ENCODE results near the gene PRPH. TPM values are rescaled to one million over a fixed set of nuclear protein-coding genes. Genes with fewer than 3 reads are reported as not detected.

Gene PRPH
- total RNA-seq, 2 experiments from 2014 or later = not detected

DNA sequence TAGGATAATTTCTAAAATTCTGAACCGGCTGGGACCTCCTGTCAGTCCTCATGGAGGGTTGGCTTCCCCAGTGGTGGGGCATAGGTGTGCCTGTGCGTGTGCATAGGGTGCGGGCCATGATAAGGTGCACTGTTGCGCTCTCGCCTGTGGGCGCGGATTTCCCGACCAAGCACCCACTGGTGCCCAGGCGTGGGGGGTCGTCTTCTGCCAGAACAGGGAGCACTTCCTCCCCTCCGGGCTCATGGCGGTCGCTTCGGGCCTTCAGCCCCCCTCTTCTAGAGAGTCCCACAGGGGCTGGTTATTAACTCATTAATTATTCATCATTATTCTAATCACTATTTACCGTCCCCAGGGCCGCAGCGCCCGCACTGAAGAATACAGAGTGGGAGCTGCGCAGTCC lies 39.3 kb downstream of the PRPH start:
- Mint-ChIP-seq H3K4me3 (no peak overlapping the region), H3K27me3 (peaks cover 61% of the 10 kb centered on the region), H3K4me1 (peaks cover 25% of the 10 kb centered on the region), H3K27ac (no peak overlapping the region), H3K9me3 (ENCODE audit: low read depth) (no peaks in the 10 kb centered on the region), H3K36me3 (ENCODE audit: low read depth) (peaks cover 18% of the 10 kb centered on the region)
- ATAC-seq (no peak), DNase-seq (no peak)
- ChIA-PET CTCF (interaction anchor here (0.7 to 1.9 kb wide), 7 partner anchors 8 to 50 kb away, joined by 3 to 15 read pairs (median 8); partner anchors contain the start of gene PRPH), POLR2A (no interaction called here)
- intact Hi-C loops (cut with DNase I, micrococcal nuclease) = no loop called here

DNA sequence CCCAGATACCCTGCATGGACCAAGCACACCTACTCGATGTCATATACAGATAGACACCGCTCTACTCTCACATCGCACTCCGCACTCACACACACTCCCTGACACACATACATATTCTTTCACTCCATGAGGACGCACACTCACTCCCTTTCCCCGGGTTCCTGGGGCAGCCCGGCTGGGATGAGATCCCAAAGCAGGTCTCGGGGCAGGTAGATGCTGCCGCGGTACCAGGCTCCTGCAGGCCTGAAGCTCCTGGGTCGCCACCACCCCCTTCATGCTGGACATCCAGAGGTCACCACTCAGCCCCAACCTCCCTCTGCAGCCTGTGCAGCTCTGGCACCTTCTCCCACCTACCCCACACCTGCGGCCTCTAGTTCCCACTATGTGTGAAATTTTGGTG lies 39.7 kb downstream of the PRPH start:
- Mint-ChIP-seq H3K27ac (no peak overlapping the region), H3K36me3 (ENCODE audit: low read depth) (peaks cover 16% of the 10 kb centered on the region), H3K4me1 (peaks cover 25% of the 10 kb centered on the region), H3K9me3 (ENCODE audit: low read depth) (no peaks in the 10 kb centered on the region), H3K4me3 (no peak overlapping the region), H3K27me3 (peaks cover 64% of the 10 kb centered on the region)
- ChIA-PET CTCF (interaction anchor here (0.6 to 1.9 kb wide), 14 partner anchors 12 to 1326 kb away, joined by 3 to 15 read pairs (median 4); partner anchors contain the start of genes DNAJC22, PRPH and TROAP), POLR2A (no interaction called here)
- no peak for DNase-seq
- no peak for ATAC-seq
- intact Hi-C loops (cut with DNase I, micrococcal nuclease) = no loop called here

DNA sequence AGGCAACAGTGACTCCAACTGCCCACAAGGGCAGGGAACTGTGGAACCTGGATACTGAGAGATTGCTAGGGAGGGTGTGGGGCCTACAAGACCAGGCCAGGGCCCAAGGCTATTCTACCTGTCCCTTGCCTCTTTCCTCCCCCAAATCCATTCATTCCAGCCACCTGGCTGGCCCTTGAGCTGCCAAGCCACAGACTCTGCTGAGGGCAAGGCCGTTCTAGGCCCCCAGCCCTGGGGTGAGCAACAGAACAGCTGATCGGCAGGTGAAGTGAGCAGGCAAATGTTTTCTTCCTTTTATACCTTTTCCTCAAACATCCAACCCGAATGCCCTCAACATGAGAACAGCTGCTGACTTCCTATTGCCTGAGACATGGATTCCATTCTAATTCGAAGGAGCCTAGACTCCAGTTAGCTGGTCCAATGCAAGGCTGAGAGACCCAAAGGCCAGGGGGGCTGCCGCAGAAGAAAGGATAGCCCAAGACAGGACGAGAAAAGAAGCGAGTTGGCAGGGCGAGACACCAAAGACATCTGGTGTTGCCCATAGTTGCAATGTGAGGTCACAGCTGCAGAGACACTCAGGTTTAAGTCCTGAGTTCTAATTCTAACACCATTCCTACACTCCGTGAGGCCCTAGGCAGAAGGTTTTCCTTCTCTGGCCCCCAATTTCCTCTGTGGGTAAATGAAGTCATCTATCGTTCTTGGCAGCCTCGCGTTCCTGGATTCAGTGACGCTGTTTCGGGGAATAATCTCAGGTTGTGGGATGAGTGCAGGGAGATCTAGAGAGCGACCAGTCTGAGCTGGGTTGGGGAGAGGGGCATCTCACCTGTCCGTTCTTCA lies 40.4 kb downstream of the PRPH start:
- H3K36me3 Mint-ChIP-seq (ENCODE audit: low read depth) = peaks cover 13% of the 10 kb centered on the region
- DNase-seq (no peak), ATAC-seq (no peak)
- CTCF ChIA-PET = interaction anchor here (0.6 to 1.9 kb wide), 15 partner anchors 11 to 1325 kb away, joined by 3 to 15 read pairs (median 4); partner anchors contain the start of genes DNAJC22, PRPH and TROAP
- POLR2A ChIA-PET = no interaction called here
- H3K27me3 Mint-ChIP-seq = peaks cover 68% of the 10 kb centered on the region
- H3K27ac Mint-ChIP-seq = no peak overlapping the region
- intact Hi-C loops (cut with DNase I, micrococcal nuclease) = no loop called here
- no peak overlapping the region for H3K4me3 Mint-ChIP-seq
- no peaks in the 10 kb centered on the region for H3K9me3 Mint-ChIP-seq (ENCODE audit: low read depth)
- H3K4me1 Mint-ChIP-seq = peaks cover 25% of the 10 kb centered on the region

DNA sequence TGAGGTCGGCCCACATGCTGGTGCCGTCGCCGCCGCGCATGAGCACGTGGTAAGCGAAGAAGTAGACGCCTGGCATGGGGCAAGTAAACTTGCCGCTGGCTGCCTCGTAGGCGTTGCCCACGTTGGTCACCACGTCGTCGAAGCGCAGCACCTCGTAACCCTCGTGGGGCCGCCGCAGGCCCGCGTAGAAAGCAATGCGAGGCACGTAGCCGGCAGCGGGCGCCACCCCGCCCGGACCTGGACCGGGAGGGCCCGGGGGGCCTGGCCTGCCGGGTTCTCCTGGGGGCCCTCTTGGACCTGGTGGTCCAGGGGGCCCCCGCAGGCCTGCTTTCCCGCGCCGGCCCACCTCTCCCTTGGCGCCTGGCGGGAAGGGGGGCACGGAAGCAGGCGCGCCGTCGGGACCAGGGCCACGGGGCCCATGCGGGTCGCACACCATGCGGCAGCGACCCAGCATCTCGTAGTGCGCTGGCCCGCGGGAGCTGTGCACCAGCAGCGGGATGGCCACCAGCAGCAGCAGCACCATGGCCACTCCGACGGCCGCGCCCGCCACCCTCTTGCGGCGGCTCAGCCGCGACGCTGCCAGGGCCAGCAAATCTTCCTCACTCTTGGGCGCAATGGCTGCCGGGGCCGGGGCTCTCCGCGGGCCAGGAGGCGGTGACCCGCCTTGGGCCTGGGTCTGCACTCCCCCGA lies 41.2 kb downstream of the PRPH start:
- Mint-ChIP-seq H3K9me3 (ENCODE audit: low read depth) (no peaks in the 10 kb centered on the region), H3K36me3 (ENCODE audit: low read depth) (peaks cover 8% of the 10 kb centered on the region), H3K27me3 (peaks cover 71% of the 10 kb centered on the region), H3K4me1 (peaks cover 25% of the 10 kb centered on the region), H3K4me3 (no peak overlapping the region), H3K27ac (no peak overlapping the region)
- DNase-seq (no peak), ATAC-seq (no peak)
- POLR2A ChIA-PET = no interaction called here
- CTCF ChIA-PET = interaction anchor here (0.6 to 1.9 kb wide), 12 partner anchors 11 to 285 kb away, joined by 3 to 15 read pairs (median 4); partner anchors contain the start of gene PRPH
- intact Hi-C loops (cut with DNase I, micrococcal nuclease) = no loop called here

DNA sequence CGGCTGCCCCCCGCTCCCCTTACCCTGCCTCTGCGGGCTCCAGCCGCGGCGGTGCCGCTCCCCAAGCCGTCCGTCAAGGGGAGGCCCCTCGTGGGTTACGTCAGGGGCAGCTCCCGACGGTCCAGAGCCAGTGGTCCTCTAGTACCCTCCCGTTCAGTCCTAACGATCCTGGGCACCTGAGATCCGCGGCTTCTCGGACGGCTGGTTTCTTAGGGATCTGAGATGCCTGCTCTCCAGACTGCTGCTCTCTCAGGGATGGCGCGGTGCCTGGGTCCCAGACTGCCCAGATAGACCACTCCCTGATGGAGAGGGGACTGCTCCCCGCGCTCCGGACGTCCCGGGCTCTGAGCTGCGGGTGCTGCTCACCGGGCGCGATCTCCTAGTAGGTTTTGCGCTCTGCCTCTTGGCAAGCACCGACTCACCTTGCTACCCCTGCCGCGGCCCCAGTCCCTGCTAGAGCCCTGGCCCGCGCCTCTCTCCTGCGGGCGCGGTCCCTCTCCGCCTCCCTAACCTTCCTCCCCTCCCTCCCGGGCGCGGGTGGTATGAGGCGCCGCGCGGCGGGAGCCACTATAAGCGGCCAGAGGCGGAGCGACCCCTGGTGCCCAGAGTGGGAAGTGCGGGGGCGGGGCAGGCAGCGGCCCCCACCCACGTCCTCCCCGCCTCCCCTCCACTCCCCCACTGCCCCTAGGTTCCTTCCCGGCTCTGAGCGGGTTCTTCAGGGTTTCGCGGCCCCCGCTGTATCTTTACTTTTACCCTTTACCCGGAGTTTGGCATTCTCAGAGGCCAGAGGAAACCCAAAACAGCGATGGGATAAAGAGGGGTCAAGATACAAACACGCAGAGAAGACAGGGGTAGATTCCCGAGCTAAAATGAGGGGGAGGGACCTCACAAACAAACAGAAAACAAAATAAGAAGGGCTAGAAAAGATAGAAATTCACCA lies 42.0 kb downstream of the PRPH start, which contains the start of gene C1QL4:
TSS of gene C1QL4 (minus strand) at position 544 of the 940 bp plus-strand sequence. CDS start 711 bp downstream, outside the sequence.
- Mint-ChIP-seq H3K4me1 (peaks cover 25% of the 10 kb centered on the region), H3K27ac (no peak within 1 kb of the TSS), H3K9me3 (ENCODE audit: low read depth) (no peaks in the 10 kb centered on the region), H3K27me3 (peaks cover 75% of the 10 kb centered on the region), H3K4me3 (peak within 1 kb of the TSS; percentile 34), H3K36me3 (ENCODE audit: low read depth) (peaks cover 2% of the 10 kb centered on the region)
- DNase-seq (peak; percentile 92), ATAC-seq (peak; percentile 82)
- ChIA-PET POLR2A (no interaction called here), CTCF (interaction anchor here (0.6 to 1.9 kb wide), 11 partner anchors 10 to 1326 kb away, joined by 3 to 13 read pairs (median 3); partner anchors contain the start of genes PRPH and TROAP)
- intact Hi-C loops (cut with DNase I, micrococcal nuclease) = loop anchor here in 1 of 2 experiments (1.0 kb wide), 2 partner anchors 40 to 49 kb away; no protein-coding TSS in a partner anchor

DNA sequence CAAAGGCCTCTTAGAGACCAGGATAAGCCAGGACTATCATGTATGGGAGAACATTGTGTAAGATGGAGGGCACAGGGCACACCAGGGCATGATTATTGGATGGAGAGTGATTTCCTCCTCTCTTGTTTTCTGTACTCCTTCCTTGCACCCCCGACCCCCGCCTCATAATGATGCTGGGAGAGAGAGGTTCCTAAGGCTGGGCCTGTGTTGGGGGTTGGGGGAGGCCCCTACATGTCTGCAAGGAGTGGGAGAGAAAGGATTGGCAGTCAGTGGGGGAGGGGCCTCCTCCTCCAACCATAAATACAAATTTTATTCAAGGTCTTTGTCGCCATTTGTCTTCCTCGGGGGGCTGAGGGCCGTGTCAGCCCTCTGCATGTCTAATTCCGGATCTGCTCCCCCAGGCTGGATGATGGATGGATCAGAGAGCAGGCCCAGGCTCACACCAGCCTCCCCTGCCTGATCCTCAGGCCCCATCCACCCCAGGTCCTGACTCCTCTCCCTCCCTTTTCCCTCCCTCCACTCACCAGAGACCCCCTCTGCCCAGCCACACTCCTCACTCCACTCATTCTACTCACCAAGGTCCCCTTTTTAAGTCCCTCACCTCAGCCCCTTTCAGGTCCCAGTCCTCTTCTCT lies 44.0 kb downstream of the PRPH start:
- Mint-ChIP-seq H3K27ac (no peak overlapping the region), H3K36me3 (ENCODE audit: low read depth) (no peaks in the 10 kb centered on the region), H3K27me3 (peaks cover 68% of the 10 kb centered on the region), H3K4me3 (no peak overlapping the region), H3K4me1 (peaks cover 35% of the 10 kb centered on the region), H3K9me3 (ENCODE audit: low read depth) (no peaks in the 10 kb centered on the region)
- CTCF ChIA-PET = interaction anchor here (0.7 to 1.5 kb wide), 9 partner anchors 9 to 65 kb away, joined by 3 to 7 read pairs (median 3); partner anchors contain the start of genes PRPH and TROAP
- DNase-seq (no peak), ATAC-seq (no peak)
- POLR2A ChIA-PET = no interaction called here
- intact Hi-C loops (cut with DNase I, micrococcal nuclease) = no loop called here

DNA sequence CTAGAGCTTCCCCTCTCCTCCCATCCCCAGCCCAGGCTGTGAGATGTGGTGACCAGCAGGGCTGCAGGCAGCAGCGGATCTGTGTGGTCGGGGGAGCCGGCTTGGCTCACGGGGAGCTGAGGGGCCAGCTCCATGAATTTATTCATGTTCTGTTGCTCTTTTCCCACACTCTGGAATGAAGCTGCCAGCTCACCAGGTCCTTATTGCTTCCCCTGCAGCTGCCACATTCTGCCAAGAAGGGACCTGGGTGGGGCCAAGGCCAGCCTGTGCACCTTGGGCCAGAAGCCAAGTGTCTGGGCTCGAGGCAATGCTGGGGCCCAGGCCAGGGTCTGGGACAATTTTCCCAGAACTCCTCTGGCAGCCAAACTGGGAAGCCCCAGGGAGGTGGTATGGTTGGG lies 44.5 kb downstream of the PRPH start:
- no peaks in the 10 kb centered on the region for H3K36me3 Mint-ChIP-seq (ENCODE audit: low read depth)
- ChIA-PET CTCF (interaction anchor here (0.7 to 1.5 kb wide), 7 partner anchors 17 to 65 kb away, joined by 3 to 6 read pairs (median 3); partner anchors contain the start of genes PRPH and TROAP), POLR2A (no interaction called here)
- H3K9me3 Mint-ChIP-seq (ENCODE audit: low read depth) = no peaks in the 10 kb centered on the region
- H3K4me3 Mint-ChIP-seq = no peak overlapping the region
- DNase-seq = no peak
- peaks cover 37% of the 10 kb centered on the region for H3K4me1 Mint-ChIP-seq
- no peak overlapping the region for H3K27ac Mint-ChIP-seq
- intact Hi-C loops (cut with DNase I, micrococcal nuclease) = no loop called here
- peaks cover 70% of the 10 kb centered on the region for H3K27me3 Mint-ChIP-seq
- ATAC-seq = no peak

DNA sequence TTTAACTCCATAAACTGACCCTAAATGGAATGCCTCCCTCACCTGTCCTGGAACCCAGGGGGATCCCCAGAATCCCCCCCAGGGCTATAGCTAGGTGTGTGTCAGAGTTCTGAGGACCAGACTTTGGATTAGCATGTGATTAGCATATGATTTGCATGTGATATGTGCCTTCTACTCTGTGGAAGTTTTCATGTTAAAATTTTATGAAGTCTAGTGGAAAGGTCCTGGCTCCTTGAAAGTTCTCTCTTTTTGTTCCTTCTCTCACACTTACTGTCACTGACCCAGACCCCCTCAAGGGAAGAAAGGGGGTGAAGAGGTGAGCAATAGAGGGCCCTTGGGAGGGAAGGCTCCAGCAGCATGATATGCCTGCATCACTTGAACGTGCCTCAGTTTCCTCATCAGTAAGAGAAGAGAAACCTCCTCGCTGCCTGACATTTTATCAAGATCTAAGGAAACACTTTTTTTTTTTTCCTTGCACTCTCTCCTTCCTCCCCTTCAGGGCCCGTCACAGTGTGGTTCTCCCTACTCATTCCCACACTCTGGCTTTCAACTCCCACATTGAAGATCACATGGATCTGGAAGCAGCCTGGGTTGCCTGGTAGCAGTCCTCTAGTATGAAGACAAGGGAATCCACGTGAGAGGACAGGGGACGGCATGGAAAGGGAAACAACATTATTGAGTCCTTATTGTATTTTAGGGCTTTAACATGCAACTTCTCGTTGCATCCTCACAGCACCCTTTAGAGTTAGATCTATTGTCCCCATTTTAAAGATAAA lies 45.3 kb downstream of the PRPH start:
- DNase-seq (no peak), ATAC-seq (no peak)
- no peaks in the 10 kb centered on the region for H3K9me3 Mint-ChIP-seq (ENCODE audit: low read depth)
- no peaks in the 10 kb centered on the region for H3K36me3 Mint-ChIP-seq (ENCODE audit: low read depth)
- H3K27me3 Mint-ChIP-seq = peaks cover 65% of the 10 kb centered on the region
- ChIA-PET POLR2A (no interaction called here), CTCF (interaction anchor here (1.1 to 3.8 kb wide), 7 partner anchors 17 to 72 kb away, joined by 3 to 74 read pairs (median 9); partner anchors contain the start of genes PRPH and TROAP)
- H3K27ac Mint-ChIP-seq = no peak overlapping the region
- intact Hi-C loops (cut with DNase I, micrococcal nuclease) = no loop called here
- peaks cover 38% of the 10 kb centered on the region for H3K4me1 Mint-ChIP-seq
- H3K4me3 Mint-ChIP-seq = no peak overlapping the region

DNA sequence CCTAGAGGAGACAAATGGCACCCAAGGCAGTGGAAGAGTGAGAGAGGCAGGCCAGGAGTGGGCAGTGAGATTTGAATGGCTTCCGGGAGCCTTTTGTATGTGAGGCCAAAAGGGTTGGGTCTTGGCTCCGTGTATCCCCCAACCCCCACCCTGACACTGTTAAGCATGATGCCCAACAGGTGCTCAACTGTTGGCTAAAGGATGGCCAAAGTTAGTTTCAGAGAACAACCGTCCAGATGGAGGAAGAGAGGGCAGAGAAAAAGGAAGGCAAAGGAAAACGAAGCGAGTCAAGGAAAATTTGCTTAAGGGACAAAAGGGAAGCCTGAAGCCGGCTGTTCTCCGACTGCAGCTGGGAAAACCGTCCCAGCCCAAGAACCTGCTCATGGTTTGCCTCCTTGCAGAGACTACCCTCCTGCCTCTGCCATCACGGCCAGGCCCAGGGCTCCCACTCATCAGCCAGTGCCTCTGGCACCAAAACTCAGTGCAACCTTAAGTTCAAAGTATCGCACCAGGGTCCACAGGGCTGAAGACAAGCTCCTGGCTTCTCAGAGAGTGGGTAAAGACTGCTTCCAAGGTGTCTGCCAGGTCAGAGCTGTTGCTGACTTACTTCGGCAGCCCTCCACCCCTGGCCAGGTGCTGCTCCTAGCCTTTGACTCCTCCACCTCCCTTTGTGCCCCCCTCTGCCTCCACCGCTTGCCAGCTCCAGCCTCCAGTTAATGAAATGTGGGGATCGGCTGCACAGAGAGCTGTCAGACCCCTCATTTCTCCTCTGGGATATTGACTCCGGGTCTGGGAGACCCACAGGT lies 46.2 kb downstream of the PRPH start:
- ATAC-seq = no peak
- H3K36me3 Mint-ChIP-seq (ENCODE audit: low read depth) = no peaks in the 10 kb centered on the region
- CTCF ChIA-PET = interaction anchor here (0.6 to 3.8 kb wide), 18 partner anchors 8 to 365 kb away, joined by 3 to 74 read pairs (median 9); partner anchors contain the start of genes PRPH, SPATS2 and TROAP
- H3K4me3 Mint-ChIP-seq = no peak overlapping the region
- peaks cover 67% of the 10 kb centered on the region for H3K27me3 Mint-ChIP-seq
- H3K4me1 Mint-ChIP-seq = peaks cover 44% of the 10 kb centered on the region
- intact Hi-C loops (cut with DNase I, micrococcal nuclease) = no loop called here
- no peak for DNase-seq
- H3K9me3 Mint-ChIP-seq (ENCODE audit: low read depth) = no peaks in the 10 kb centered on the region
- H3K27ac Mint-ChIP-seq = no peak overlapping the region
- POLR2A ChIA-PET = no interaction called here

All from activated CD4-positive, alpha-beta T cell treated with anti-CD3 and anti-CD28 coated beads for 36 hours (primary cell).